GM21737 (cell line): ENCODE data around the gene PLXNA2.

ENCODE experiments used
- ATAC-seq: cut with Tn5 transposase; IDR thresholded peaks from one replicate; pipeline ENCODE4 v1.9.1; 2021; ENCODE audit warnings: mild to moderate bottlenecking, moderate library complexity; ENCODE audit not compliant: unreplicated experiment

PLXNA2 gene

GRCh38 chr1:208207388-208208131 lies 36.6 kb downstream of the PLXNA2 start:
- ATAC-seq = no peak

GRCh38 chr1:208206092-208206698 lies 38.0 kb downstream of the PLXNA2 start:
- ATAC-seq = no peak

DNA sequence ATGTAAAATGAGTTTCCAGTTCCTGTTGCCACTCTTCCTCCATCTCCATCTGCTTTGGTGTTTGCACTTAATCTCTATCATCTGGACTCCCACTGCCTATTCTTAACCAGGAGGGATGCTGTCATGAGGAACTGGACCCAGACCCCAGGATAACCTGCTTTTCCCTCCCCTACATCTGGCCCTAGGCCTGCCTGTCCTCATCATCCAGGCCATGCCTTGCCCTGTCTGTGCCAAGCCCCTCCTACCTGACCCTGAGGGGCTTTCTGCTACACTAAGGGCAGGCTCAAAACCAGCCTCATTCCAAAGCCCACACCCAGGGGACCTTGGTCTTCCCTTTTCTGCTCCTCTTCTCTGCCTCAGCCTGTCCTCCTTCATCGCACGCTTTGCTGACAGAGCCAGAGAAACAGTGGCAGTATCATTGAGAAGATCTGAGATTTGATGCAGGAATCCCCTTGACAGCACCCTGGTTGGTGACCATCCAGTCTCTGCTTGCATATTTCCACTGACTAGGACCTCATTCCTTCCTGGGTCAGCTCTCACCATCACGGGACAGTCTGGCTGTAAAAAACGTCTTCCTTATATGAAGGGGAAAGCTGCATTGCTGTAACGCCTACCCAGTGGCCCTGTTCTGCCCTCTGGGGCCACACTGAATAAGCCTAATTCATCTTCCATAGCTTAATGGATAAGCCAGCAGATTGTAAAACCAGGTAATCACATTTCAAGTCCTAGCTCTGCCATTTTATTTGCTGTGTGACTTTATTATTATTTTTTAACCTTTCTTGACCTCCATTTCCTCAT lies 38.8 kb downstream of the PLXNA2 start:
- ATAC-seq = no peak

DNA sequence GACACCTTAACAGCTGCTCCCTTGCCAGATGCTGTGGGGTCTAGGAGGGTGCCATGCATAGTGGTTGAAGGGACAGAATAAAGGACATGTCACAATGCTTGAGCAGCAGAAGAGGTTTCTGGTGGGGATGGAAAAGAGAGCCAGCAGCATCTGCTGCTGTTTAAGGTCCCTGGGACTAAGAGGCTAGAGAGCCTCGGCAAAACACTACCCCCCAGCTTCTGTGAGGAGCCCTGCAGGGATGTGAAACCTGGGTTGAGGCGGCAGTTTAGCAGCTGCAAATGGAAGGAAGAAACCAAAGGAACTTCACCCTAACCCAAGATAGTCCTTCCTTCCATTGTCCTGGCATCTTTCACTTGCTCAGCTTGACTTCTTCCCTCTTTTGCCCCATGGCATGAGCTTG lies 39.4 kb downstream of the PLXNA2 start:
- no peak for ATAC-seq

- no peak for ATAC-seq
Measured at GRCh38 chr1:208203848-208204609, 40.2 kb downstream of the PLXNA2 start.

DNA sequence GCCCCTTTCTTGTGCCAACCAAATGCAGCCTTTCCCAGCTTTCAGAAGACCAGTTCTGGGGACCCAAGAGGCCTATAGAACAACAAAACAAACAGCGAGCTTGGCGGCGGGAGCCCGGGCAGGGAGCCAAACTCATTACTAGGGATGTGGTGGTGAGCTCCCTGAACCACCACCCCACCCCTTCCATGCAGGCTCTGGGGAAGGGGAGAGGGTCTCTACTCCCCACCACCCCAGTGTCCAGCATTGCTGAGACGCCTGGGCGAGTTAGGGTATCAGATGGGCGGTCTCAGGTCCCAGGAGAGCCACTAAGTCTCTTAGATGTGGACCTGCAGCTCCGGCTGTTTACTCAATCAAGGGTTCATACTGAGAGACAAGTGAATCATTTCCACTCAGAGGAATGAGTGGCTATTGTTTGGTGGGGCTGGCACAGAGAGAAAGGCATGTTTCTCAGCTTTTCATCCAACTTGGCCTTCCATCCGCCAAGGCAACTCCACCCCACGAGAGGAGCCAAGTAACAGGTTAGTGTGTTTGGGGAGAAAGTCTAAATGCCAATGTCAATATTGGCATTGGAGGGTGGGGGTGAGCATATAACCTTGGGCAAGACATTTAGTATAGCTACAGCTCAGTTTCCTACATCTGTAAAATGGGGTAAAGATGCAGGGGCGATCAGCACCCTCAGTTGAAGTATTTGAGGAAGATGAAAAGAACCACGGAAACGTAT lies 40.9 kb downstream of the PLXNA2 start:
- no peak for ATAC-seq

DNA sequence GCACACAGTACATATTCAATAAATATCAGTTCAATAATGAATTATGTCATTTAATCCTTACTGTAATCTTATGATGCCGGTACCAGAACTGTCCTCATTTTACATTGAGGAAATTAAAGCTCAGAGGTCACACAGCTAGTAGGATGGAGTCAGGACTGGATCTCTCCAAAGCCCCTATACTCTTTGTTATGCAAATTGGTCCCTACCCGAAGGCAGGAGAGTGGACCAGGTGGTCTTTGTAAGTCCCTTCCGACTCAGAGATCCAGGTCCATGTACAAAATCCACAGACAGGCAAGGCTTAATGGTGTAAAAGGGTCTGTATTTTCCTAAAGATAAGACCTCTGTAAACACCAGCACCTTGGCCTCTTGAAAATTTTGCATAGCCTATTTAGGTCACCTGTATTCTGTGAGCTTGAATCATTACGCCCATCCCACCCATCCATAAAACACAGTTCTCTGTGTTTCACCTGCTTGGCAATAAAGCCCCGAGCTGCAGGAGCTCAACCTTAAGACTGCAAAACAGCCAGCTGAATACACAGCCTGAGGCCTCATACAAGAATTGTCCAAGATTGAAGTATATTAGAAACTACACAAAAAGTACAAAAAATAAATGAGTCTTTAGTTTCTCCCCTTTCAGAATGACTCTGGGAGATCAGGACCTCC lies 41.7 kb downstream of the PLXNA2 start:
- no peak for ATAC-seq

GRCh38 chr1:208201229-208201628 lies 43.0 kb downstream of the PLXNA2 start:
- ATAC-seq = no peak

DNA sequence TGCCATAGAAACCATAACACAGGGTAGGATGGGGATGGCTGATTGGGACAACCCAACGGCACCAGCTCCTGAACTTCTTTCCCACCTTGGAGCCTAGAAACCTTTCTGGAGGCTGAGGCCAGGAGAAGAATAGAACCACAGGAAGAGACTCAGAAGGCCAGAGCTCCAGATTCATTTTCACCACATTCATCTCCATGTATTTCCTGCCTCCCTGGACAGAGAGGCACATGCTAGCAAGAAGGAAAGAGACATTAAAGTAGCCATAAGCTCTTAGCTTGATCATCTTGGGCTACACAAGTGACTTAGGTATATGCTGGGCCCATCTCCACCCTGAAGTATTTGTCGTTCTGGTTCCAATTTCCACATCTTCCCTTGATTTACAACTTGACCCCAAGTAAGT lies 44.1 kb downstream of the PLXNA2 start:
- no peak for ATAC-seq

- no peak for ATAC-seq
Measured at GRCh38 chr1:208198236-208198635, 45.9 kb downstream of the PLXNA2 start.

DNA sequence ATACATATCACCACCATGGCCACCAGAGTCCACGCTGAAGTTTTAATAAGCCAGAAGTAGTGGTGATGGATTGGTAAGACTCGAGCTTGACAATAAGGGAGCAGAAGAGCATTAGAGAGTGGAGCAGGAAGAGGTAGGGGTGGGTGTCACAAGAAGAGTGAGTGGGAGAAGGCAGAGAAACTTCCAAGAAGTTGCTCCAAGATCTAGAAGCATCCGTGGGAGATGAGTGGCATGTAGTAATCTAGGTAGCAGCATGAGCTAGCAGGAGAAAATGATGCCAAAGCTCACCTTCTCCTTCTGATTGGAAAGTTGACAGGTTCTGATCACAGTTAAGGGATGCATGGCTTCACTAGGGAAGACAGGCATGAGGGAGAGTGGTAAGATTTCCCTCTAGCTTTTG lies 49.2 kb downstream of the PLXNA2 start:
- ATAC-seq = no peak

DNA sequence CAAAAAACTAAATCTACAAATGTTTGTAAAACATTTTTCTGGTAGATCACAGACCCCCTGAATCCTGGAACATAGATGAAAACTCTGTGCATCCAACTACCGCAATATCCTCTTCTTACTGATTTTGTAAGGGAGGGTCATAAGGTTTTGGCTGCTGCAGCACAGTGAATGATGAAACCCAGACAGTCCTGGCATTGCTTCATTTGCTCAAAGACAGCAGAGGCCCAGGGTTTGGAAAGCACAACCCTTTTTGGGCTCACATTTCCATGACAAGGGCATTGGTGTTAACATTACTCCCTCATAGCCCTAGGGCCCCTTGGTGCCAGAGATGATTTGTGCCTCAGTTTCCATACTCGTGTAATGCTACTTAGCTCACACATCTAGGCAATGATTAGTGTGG lies 51.2 kb downstream of the PLXNA2 start:
- no peak for ATAC-seq

GRCh38 chr1:208190784-208191183 lies 53.4 kb downstream of the PLXNA2 start:
- ATAC-seq = no peak

DNA sequence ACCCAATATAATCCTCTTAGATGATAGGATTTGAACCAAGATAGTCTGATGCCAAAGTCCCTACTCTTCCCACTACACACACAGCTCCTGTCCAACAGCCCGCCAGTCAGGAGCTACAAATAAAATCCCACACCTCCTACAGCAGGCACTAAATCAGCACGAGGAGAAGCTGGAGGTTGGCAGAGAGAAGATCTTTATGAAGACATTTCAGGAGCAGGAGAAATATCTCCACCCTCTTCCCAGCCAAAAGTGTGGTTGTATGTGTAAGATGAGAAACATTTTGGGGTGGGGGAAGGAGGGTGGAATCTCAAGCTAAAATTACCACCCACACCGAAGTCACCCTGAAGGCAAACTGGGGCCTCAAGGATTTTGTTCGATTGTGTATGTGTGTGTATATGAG lies 54.5 kb downstream of the PLXNA2 start:
- ATAC-seq = no peak

DNA sequence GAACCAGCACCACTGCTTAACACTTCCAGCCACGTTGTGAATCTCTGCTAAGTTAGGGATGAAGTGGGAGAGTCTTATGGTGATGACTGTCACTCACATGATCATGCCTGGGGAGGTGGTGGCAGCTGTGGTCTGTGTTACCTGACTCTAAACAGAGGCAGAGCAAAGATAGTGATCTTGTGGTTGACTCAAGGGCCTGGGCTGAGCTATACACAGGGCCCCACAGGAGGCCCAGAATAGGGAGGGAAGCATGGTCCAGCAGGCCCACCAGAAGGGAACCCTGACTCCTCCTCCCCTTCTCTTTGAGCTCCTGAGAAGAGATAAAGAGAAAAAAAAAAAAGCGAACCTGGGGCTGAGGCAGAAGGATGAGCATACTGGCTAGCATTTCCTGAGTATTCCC lies 55.0 kb downstream of the PLXNA2 start:
- no peak for ATAC-seq

DNA sequence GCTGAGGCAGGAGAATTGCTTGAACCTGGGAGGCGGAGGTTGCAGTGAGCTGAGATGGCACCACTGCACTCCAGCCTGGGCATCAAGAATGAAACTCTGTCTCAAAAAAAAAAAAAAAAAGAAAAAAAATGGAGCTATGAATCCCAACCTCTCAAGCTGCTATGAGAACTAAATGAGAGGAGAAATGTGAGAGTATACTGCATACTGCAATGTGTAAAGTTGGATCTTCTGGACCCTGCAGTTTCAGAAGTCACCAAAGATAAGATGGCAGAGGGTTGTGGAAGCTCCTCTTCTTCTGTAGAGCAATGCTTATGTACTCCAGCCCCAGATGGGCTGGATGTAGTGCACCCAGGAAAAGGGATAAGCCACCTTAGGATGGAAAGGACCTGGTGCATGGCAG lies 55.6 kb downstream of the PLXNA2 start:
- ATAC-seq = no peak

- peak; percentile 67 for ATAC-seq
Measured at GRCh38 chr1:208187499-208188041, 56.6 kb downstream of the PLXNA2 start.

DNA sequence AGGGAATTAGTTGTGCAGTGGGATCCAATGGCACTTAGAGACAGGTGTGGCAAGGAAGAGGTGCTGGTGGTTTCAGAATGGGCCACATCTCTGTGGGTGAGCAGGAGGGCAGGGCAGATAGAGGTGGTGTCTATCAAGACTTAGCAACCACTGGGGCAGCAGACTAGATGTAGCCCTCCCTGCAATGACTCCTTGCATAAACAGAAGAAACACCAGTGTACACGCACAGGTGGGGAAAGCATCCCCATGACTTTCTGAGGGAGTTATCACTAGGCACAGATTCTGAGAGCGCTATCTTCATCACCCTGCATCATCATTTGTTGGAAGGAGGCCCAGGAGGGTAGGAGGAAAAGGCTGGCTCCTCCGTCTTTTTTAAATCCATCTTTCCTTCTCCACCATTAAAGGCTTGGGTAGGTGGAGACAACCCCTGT lies 58.4 kb downstream of the PLXNA2 start:
- ATAC-seq = no peak

DNA sequence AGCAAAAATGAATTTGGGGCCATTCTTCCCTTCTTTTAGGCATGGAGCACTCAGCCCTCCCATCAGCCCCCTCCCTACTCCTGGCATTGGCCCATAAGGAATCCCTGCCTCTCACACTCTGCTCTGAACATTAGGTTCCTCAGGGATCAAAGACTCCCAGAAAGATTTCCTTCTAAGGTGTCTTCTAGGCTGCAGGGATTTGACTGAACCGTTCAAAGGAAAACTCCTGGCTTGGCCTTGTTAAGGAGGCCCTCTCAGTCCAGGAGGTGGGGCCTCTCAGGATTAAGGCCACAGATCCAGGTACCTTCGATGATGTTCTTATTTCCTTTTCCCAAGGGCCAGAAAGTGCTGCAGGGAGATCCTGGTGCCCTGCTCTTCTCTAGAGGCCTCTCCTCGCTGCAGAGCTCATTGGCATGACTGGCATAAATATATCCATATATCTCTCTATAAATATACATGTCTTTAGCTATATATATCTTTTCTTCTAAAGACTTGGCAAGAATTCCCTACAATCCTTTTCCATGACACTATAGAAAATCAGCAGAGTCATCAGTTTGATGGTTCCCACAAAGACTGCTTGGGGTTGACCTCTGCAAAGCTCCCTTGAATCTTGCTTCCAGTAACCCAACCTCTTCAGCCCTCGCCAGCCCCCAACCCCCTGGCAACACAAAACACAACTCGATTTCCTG lies 59.1 kb downstream of the PLXNA2 start:
- ATAC-seq = no peak
